GM23338 (cell line): ENCODE measurements around the gene PRKCH.

Source experiments
- CREB1 ChIP-seq: fragments of 250-450 bp; sonication (Bioruptor Pico); IDR thresholded peaks from 2 replicates; pipeline ENCODE4 v1.5.0; 2020; ENCODE audit warnings: low read depth, mild to moderate bottlenecking, moderate library complexity
- ETS1 ChIP-seq: IDR thresholded peaks from 2 replicates; pipeline ENCODE4 v1.6.1; 2016; ENCODE audit warnings: antibody characterized with exemption
- EZH2 ChIP-seq: fragments of 200-600 bp; sonication (generic); IDR thresholded peaks from one replicate; pipeline ENCODE4 v1.8.0; 2017; ENCODE audit warnings: antibody characterized with exemption, mild to moderate bottlenecking, low read depth; ENCODE audit not compliant: unreplicated experiment
- EZH2phosphoT487 ChIP-seq: fragments of 200-600 bp; sonication (generic); IDR thresholded peaks from one replicate; pipeline ENCODE4 v1.8.1; 2018; ENCODE audit warnings: antibody characterized with exemption; ENCODE audit not compliant: unreplicated experiment
- JUNB ChIP-seq: IDR thresholded peaks from one replicate; pipeline ENCODE4 v1.6.1; 2016; ENCODE audit warnings: antibody characterized with exemption; ENCODE audit not compliant: unreplicated experiment
- POLR2AphosphoS5 ChIP-seq: IDR thresholded peaks from 2 replicates; pipeline ENCODE4 v1.6.1; 2016; ENCODE audit warnings: antibody characterized with exemption, low read depth
- STAT1 ChIP-seq: IDR thresholded peaks from one replicate; pipeline ENCODE4 v1.6.1; 2016; ENCODE audit warnings: antibody characterized with exemption; ENCODE audit not compliant: unreplicated experiment
- ZNF114 ChIP-seq: fragments of 250-450 bp; sonication (Bioruptor Pico); IDR thresholded peaks from 2 replicates; pipeline ENCODE4 v1.5.0; 2020; ENCODE audit warnings: mild to moderate bottlenecking, moderate library complexity
- ZNF331 ChIP-seq: fragments of 250-450 bp; sonication (Bioruptor Pico); IDR thresholded peaks from 2 replicates; pipeline ENCODE4 v1.5.0; 2020; ENCODE audit warnings: low read depth, mild to moderate bottlenecking, moderate library complexity
- TF ChIP-seq, protein P1 (sequence below), 2 experiments: fragments of 200-600 bp in 1 of 2; sonication (generic) in 1 of 2; conservative IDR thresholded peaks; 2 replicates each; pipeline versions ENCODE4 v1.5.1 to v1.6.1; 2016 to 2017; ENCODE audit warnings: antibody characterized with exemption in 2 of 2, low read depth in 2 of 2, mild to moderate bottlenecking in 2 of 2, moderate library complexity in 1 of 2
- TF ChIP-seq, protein P2 (sequence below): IDR thresholded peaks from one replicate; pipeline ENCODE4 v1.6.1; 2018; ENCODE audit warnings: antibody characterized with exemption; ENCODE audit not compliant: unreplicated experiment

- TF ChIP-seq CREB1 (CRISPR knock-in tag): no peak
- TF ChIP-seq, protein P1, sequence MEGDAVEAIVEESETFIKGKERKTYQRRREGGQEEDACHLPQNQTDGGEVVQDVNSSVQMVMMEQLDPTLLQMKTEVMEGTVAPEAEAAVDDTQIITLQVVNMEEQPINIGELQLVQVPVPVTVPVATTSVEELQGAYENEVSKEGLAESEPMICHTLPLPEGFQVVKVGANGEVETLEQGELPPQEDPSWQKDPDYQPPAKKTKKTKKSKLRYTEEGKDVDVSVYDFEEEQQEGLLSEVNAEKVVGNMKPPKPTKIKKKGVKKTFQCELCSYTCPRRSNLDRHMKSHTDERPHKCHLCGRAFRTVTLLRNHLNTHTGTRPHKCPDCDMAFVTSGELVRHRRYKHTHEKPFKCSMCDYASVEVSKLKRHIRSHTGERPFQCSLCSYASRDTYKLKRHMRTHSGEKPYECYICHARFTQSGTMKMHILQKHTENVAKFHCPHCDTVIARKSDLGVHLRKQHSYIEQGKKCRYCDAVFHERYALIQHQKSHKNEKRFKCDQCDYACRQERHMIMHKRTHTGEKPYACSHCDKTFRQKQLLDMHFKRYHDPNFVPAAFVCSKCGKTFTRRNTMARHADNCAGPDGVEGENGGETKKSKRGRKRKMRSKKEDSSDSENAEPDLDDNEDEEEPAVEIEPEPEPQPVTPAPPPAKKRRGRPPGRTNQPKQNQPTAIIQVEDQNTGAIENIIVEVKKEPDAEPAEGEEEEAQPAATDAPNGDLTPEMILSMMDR (conservative IDR thresholded peaks at IDR 0.05; ENCODE audit: low read depth in 2 of 2): no peak
- TF ChIP-seq POLR2AphosphoS5: no peak
- TF ChIP-seq JUNB: no peak
- no peak for TF ChIP-seq EZH2phosphoT487
- TF ChIP-seq EZH2: no peak
- TF ChIP-seq, protein P2, sequence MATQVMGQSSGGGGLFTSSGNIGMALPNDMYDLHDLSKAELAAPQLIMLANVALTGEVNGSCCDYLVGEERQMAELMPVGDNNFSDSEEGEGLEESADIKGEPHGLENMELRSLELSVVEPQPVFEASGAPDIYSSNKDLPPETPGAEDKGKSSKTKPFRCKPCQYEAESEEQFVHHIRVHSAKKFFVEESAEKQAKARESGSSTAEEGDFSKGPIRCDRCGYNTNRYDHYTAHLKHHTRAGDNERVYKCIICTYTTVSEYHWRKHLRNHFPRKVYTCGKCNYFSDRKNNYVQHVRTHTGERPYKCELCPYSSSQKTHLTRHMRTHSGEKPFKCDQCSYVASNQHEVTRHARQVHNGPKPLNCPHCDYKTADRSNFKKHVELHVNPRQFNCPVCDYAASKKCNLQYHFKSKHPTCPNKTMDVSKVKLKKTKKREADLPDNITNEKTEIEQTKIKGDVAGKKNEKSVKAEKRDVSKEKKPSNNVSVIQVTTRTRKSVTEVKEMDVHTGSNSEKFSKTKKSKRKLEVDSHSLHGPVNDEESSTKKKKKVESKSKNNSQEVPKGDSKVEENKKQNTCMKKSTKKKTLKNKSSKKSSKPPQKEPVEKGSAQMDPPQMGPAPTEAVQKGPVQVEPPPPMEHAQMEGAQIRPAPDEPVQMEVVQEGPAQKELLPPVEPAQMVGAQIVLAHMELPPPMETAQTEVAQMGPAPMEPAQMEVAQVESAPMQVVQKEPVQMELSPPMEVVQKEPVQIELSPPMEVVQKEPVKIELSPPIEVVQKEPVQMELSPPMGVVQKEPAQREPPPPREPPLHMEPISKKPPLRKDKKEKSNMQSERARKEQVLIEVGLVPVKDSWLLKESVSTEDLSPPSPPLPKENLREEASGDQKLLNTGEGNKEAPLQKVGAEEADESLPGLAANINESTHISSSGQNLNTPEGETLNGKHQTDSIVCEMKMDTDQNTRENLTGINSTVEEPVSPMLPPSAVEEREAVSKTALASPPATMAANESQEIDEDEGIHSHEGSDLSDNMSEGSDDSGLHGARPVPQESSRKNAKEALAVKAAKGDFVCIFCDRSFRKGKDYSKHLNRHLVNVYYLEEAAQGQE: no peak
- TF ChIP-seq ETS1: no peak
- no peak for TF ChIP-seq STAT1
- no peak for TF ChIP-seq ZNF331
- TF ChIP-seq ZNF114 (CRISPR knock-in tag): no peak
These were observed 261.4 kb downstream of the PRKCH start for GRCh38 chr14:61582815-61583214.
